NB4 (cell line): ENCODE results near the gene RFX3.
A peak's percentile ranks its signal among the peaks of the same experiment; 100 is the strongest.

Experiments
- DNase-seq: peaks from one replicate; pipeline ENCODE4 v3.0.0; 2010; ENCODE audit warnings: low read depth
- H3K4me3 ChIP-seq: one replicate; pipeline ENCODE4 v1.5.1; 2011; ENCODE audit warnings: mild to moderate bottlenecking, low read depth, low read length, moderate library complexity
- CTCF ChIP-seq: IDR thresholded peaks from one replicate; pipeline ENCODE4 v1.5.1; 2012; ENCODE audit warnings: low read depth, low read length
- MAX ChIP-seq: IDR thresholded peaks from 2 replicates; pipeline ENCODE4 v1.6.1; 2011; ENCODE audit warnings: low read depth, low read length
- MYC ChIP-seq: IDR thresholded peaks from 2 replicates; pipeline ENCODE4 v1.6.1; 2011; ENCODE audit warnings: low read depth, low read length
- POLR2A ChIP-seq: IDR thresholded peaks from 2 replicates; pipeline ENCODE4 v1.6.1; 2011; ENCODE audit warnings: mild to moderate bottlenecking; ENCODE audit not compliant: insufficient read length; ENCODE audit errors: extremely low read depth

RFX3 gene

GRCh38 chr9:3288686-3289085 lies 237.1 kb downstream of the RFX3 start:
- TF ChIP-seq CTCF: no peak
- no peak for TF ChIP-seq MAX
- no peak for TF ChIP-seq MYC
- no peak for TF ChIP-seq POLR2A
- H3K4me3 ChIP-seq: no peak overlapping the region
- peak; percentile 27 for DNase-seq

GRCh38 chr9:3285365-3286161 lies 240.2 kb downstream of the RFX3 start:
- peak; percentile 22 for DNase-seq
- H3K4me3 ChIP-seq: no peak overlapping the region
- no peak for TF ChIP-seq MAX
- TF ChIP-seq CTCF: no peak
- TF ChIP-seq MYC: no peak
- TF ChIP-seq POLR2A: no peak

GRCh38 chr9:3282365-3282764 lies 243.4 kb downstream of the RFX3 start:
- DNase-seq: no peak
- no peak overlapping the region for H3K4me3 ChIP-seq
- TF ChIP-seq MAX (no peak), CTCF (no peak), POLR2A (no peak), MYC (no peak)

GRCh38 chr9:3281399-3281798 lies 244.4 kb downstream of the RFX3 start:
- TF ChIP-seq MYC: no peak
- TF ChIP-seq POLR2A: no peak
- TF ChIP-seq MAX: no peak
- TF ChIP-seq CTCF: no peak
- no peak overlapping the region for H3K4me3 ChIP-seq
- DNase-seq: no peak

- no peak for TF ChIP-seq CTCF
- TF ChIP-seq MYC: no peak
- no peak for TF ChIP-seq POLR2A
- no peak for TF ChIP-seq MAX
- peak; percentile 47 for DNase-seq
- no peak overlapping the region for H3K4me3 ChIP-seq
Measured at GRCh38 chr9:3277200-3277599, 248.6 kb downstream of the RFX3 start.
